ENCODE results near the gene GNB2. TPM values are rescaled to one million over a fixed set of nuclear protein-coding genes. Genes with fewer than 3 reads are reported as not detected.
"Not testable (repeated sequence)": the region's sequence is repeated elsewhere in the genome, so short reads cannot be mapped to it uniquely, and the experiment has no call there.

GNB2 gene
- total RNA-seq, 1 experiment from 2014 or later, result 65.0 TPM

DNA sequence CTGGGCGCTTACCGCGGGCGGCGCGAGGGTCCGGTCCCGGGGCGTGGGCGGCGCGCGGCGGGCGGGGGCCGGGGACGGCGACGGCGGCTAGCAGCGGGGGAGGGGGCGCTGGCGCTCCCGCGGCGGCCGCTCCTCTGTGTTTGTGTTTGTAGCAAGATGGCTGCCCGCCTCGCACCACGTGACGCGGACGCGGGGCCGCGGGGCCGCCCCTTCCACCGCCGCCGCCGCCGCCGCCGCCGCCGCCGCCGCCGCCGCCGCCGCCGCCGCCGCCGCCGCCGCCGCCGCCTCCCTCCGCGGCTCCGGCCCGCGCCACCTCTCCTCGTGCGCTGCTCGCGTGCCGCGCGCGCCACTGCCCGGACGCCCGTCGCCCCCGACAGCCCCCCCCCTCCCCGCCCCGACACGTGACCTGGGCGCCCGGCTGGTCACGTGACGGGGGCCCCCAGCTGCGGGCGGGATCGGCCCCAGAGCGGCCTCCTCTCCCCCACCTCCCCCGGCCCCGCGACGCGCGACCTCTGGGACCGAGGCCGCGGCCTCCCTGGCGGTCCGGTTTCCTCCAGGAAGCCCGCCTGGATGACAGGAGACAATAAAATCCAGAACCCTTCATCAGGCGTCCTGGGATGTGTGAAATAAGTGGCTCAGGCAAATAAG lies 20.7 kb downstream of the GNB2 start, which contains the start of gene GIGYF1:
Gene GIGYF1 (minus strand): TSS at position 153 of the 648 bp plus-strand sequence. CDS start 6,012 bp downstream, outside the sequence.
- DNase-seq (ENCODE audit: low spot score), result peak; percentile 58

GRCh38 chr7:100696123-100696521 lies 22.6 kb downstream of the GNB2 start:
- no peak for DNase-seq (ENCODE audit: low spot score)

- no peak for DNase-seq (ENCODE audit: low spot score)
Observed at GRCh38 chr7:100699018-100699417, 25.5 kb downstream of the GNB2 start.

- not testable (repeated sequence) for DNase-seq (ENCODE audit: low spot score)
Observed at GRCh38 chr7:100701089-100701488, 27.5 kb downstream of the GNB2 start.

DNA sequence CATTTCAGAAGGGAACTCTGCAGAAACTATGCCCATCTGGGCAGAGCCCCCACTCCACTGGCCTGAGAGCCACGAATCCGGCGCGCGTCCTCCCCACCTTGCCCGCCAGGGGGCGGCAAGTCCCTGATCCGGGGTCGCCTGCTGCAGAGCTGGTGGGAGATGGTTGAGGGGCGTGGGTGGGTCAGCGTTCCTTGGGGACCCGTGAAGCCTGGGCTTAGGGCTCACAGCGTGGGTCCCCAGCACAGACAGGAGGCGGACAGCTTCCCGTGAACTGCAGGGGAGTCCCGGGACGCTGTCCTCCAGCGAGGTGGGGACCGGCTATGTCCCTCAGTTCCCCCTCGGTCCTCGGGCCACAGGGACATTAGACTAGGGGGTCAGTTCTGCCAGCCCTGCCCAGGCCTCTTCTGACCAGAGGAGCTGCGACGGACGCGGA lies 31.8 kb downstream of the GNB2 start:
- DNase-seq (ENCODE audit: low spot score), result peak; percentile 56

DNA sequence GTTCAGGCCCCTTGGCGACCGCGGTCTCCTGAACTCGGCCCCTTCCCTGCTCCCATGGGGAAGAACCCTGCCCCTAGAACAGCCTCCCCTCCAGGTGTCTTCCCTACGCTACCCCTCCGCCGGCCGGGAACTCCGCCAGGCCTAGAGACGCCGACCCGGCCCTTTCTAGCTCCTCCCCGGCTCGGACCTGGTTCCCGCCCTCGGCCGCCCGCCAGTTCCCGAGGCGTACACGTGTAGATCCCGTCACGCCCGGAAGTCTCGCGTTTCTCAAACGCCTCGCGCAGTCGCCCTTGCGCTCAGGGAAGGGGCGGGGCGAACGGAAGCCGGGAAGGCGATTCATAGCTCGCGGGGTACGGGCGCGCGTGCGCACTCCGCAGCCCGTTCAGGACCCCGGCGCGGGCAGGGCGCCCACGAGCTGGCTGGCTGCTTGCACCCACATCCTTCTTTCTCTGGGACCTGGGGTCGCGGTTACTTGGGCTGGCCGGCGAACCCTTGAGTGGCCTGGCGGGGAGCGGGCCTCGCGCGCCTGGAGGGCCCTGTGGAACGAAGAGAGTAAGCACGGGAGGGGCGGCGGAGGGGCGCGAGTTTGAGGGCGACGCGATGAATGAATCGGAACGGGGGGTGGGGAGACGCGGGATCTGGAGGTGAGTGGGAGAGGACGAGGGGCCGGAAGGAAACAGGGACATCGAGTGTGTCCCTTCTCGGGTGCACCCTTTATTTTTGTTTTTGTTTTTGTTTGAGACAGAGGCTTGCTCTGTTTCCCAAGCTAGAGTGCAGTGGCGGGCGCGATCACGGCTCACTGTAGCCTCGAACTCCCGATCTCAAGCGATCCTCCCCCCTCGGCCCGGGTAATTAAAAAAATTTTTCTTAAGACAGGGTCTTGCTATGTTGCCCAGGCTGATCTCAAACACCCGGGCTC lies 32.5 kb downstream of the GNB2 start, which contains the start of gene POP7:
Gene POP7 (plus strand): TSS at position 369 of the 919 bp plus-strand sequence. CDS start 710 bp downstream, outside the sequence.
- DNase-seq (ENCODE audit: low spot score), result peak; percentile 98

GRCh38 chr7:100706672-100707311 lies 33.3 kb downstream of the GNB2 start:
- no peak for DNase-seq (ENCODE audit: low spot score)

GRCh38 chr7:100708395-100708794 lies 34.9 kb downstream of the GNB2 start:
- DNase-seq (ENCODE audit: low spot score), result no peak

GRCh38 chr7:100710452-100710851 lies 36.9 kb downstream of the GNB2 start:
- no peak for DNase-seq (ENCODE audit: low spot score)

DNA sequence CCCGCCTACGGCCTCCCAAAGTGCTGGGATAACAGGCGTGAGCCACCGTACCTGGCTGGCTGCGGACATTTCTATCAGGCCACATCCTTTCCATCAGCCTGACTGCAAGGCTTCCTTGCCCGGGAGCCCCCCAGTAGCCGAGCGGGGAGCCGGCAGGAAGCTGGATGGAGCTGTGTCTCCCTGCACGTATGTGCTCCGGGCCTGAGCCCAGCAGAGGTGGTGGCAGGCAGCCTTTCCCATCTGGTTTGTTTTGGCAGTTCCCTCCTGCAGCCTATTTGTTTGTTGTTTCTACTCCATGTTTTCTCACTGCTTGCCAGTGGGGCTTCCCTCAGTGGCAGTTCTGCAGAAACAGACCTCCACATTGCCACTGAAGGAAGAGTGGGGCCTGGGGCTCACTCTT lies 37.8 kb downstream of the GNB2 start:
- DNase-seq (ENCODE audit: low spot score), result no peak

- no peak for DNase-seq (ENCODE audit: low spot score)
Observed at GRCh38 chr7:100714725-100715124, 41.2 kb downstream of the GNB2 start.

GRCh38 chr7:100717073-100717472 lies 43.5 kb downstream of the GNB2 start:
- DNase-seq (ENCODE audit: low spot score), result not testable (repeated sequence)

GRCh38 chr7:100719523-100720278 lies 46.2 kb downstream of the GNB2 start:
- DNase-seq (ENCODE audit: low spot score), result no peak

DNA sequence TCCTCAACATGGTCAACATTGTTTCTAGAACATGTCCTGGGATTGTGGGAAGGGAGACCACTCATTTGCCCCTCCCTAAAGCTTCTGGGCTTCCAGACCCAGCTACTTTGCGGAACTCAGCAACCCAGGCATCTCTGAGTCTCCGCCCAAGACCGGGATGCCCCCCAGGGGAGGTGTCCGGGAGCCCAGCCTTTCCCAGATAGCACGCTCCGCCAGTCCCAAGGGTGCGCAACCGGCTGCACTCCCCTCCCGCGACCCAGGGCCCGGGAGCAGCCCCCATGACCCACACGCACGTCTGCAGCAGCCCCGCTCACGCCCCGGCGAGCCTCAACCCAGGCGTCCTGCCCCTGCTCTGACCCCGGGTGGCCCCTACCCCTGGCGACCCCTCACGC lies 46.7 kb downstream of the GNB2 start, which contains the start of gene EPO:
Gene EPO (plus strand): TSS at position 190 of the 392 bp plus-strand sequence. CDS start 513 bp downstream, outside the sequence.
- DNase-seq (ENCODE audit: low spot score), result no peak

GRCh38 chr7:100720671-100721504 lies 47.3 kb downstream of the GNB2 start:
- DNase-seq (ENCODE audit: low spot score), result no peak

- DNase-seq (ENCODE audit: low spot score), result no peak
Observed at GRCh38 chr7:100721505-100721812, 47.9 kb downstream of the GNB2 start.

DNA sequence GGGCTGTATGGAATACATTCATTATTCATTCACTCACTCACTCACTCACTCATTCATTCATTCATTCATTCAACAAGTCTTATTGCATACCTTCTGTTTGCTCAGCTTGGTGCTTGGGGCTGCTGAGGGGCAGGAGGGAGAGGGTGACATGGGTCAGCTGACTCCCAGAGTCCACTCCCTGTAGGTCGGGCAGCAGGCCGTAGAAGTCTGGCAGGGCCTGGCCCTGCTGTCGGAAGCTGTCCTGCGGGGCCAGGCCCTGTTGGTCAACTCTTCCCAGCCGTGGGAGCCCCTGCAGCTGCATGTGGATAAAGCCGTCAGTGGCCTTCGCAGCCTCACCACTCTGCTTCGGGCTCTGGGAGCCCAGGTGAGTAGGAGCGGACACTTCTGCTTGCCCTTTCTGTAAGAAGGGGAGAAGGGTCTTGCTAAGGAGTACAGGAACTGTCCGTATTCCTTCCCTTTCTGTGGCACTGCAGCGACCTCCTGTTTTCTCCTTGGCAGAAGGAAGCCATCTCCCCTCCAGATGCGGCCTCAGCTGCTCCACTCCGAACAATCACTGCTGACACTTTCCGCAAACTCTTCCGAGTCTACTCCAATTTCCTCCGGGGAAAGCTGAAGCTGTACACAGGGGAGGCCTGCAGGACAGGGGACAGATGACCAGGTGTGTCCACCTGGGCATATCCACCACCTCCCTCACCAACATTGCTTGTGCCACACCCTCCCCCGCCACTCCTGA lies 49.1 kb downstream of the GNB2 start:
- no peak for DNase-seq (ENCODE audit: low spot score)

DNA sequence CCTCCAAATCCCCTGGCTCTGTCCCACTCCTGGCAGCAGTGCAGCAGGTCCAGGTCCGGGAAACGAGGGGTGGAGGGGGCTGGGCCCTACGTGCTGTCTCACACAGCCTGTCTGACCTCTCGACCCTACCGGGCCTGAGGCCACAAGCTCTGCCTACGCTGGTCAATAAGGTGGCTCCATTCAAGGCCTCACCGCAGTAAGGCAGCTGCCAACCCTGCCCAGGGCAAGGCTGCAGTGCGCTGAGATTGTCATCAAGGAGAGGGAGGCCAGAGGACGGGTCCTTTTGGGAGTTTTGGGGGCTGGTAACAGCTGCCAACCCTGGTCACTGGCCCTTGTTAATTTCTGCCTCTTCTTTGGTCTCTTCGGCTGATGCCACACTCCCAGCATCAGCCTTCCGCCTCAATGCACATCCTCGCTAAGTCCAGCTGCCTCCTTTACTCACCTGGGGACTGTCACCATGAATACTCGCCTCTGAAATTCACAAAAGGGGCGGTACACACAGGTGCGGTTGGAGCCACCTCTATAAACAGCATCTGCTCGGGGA lies 50.3 kb downstream of the GNB2 start:
- DNase-seq (ENCODE audit: low spot score), result no peak

DNA sequence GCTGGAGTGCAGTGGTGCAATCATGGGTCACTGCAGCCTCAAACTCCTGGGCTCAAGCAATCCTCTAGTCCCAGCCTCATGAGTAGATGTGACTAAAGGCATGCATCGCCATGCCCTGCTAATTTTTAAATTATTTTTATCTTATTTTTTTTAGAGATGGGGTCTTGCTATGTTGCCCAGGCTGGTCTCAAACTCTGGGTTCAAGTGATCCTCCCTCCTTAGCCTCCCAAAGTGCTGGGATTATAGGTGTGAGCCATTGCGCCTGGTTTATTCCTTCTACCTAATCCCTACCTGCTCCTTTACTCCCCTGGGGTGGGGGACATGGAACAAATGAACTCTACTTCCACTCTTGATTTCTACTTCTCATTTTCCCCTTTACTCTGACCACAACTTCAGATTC lies 50.8 kb downstream of the GNB2 start:
- DNase-seq (ENCODE audit: low spot score), result not testable (repeated sequence)

Measured in H4 (cell line).